Dermis lymphatic vessel endothelial cell (primary cell): ENCODE data around the gene CCDC91. TPM values are rescaled to one million over a fixed set of nuclear protein-coding genes. Genes with fewer than 3 reads are reported as not detected.

ENCODE experiments used
- total RNA-seq: library from RNA; depleted of rRNA; stranded (reverse); fragments of >200 nt; gene quantifications from 2 replicates; pipeline ENCODE4 v1.2.1, GENCODE V29; 2014

CCDC91 gene, protein sequence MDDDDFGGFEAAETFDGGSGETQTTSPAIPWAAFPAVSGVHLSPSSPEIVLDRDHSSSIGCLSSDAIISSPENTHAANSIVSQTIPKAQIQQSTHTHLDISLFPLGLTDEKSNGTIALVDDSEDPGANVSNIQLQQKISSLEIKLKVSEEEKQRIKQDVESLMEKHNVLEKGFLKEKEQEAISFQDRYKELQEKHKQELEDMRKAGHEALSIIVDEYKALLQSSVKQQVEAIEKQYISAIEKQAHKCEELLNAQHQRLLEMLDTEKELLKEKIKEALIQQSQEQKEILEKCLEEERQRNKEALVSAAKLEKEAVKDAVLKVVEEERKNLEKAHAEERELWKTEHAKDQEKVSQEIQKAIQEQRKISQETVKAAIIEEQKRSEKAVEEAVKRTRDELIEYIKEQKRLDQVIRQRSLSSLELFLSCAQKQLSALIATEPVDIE
- total RNA-seq: 4.9 and 6.7 TPM in 2 replicates

DNA sequence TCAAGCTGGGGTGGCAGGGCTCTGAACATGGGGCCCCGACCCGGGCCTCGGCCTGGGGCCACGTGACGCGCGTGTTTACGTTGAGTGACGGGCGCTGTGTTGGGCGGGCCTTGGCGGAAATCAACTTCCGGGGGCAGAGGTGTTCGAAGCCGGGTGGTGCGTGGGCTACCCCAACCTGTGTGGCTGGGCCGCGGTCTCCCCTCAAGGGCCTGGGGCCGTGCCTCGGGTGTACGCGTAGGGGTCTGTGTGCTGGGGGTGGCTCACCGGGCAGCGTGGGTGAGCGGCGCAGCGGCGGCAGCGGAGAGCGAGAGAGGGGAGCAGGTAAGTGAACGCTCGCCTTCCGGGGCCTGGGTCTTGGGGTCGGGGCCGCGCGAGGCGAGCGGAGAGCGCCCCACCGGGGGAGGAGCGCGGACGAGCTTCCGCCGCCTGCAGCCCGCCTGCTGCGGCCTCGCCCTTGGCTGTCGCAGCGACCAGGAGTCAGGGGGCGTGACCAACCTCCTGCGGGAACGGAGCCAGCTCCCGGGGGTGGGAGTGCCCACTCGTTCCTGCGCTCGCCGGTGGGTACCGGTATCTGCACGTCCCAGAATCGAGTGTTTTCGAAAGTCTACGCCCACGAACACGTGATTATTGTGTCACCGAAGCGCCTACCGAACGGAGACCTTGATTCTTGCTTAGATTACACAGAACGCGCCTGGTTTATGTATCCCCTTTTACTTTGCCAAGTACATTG is at the start of gene CCDC91:
TSS of gene CCDC91 (plus strand) at position 136 of the 730 bp plus-strand sequence. CDS start 66,760 bp downstream, outside the sequence.

Other genes with a start within 250 kb of the CCDC91 start
- gene PTHLH, start 217.7 kb upstream of the CCDC91 start, total RNA-seq: 0.22 TPM in 1 of 2 replicates, not detected in the other